Esophagus muscularis mucosa (tissue), 4 donors: Measurements from ENCODE around the gene TNPO3. TPM values are rescaled to one million over a fixed set of nuclear protein-coding genes. Genes with fewer than 3 reads are reported as not detected.

Source experiments
- DNase-seq: peaks from one replicate; pipeline ENCODE4 v3.0.0-alpha.2; 2017; ENCODE audit errors: extremely low spot score
- H3K27ac ChIP-seq, 4 donors: fragments of 200-600 bp; sonication (generic); replicated peaks in 1 of 4; 1 replicate in 3 of 4; 2 replicates in 1 of 4; pipeline ENCODE4 v1.5.1; 2016 to 2019; ENCODE audit warnings: mild to moderate bottlenecking in 1 of 4
- H3K27me3 ChIP-seq, 4 donors: fragments of 200-600 bp; sonication (generic); one replicate each; pipeline versions ENCODE4 v1.5.1 to v1.6.0; 2016 to 2019
- H3K36me3 ChIP-seq, 4 donors: fragments of 200-600 bp; sonication (generic); one replicate each; pipeline ENCODE4 v1.5.1; 2016 to 2019
- H3K4me1 ChIP-seq, 4 donors: fragments of 200-600 bp; sonication (generic); one replicate each; pipeline ENCODE4 v1.5.1; 2016 to 2019
- H3K4me3 ChIP-seq, 4 donors: fragments of 200-600 bp; sonication (generic); 1 replicate in 2 of 4; 2 replicates in 2 of 4; pipeline ENCODE4 v1.5.1; 2016 to 2019; ENCODE audit warnings: mild to moderate bottlenecking in 4 of 4, moderate library complexity in 1 of 4
- H3K9me3 ChIP-seq, 4 donors: fragments of 200-600 bp; sonication (generic); 1 replicate in 3 of 4; 2 replicates in 1 of 4; pipeline ENCODE4 v1.5.1; 2016 to 2019
- EP300 ChIP-seq: sonication (generic); formaldehyde crosslinking; IDR thresholded peaks from one replicate; pipeline ENCODE4 v1.6.1; 2017; ENCODE audit warnings: antibody characterized with exemption
- POLR2A ChIP-seq: fragments of 450-650 bp; IDR thresholded peaks from one replicate; pipeline ENCODE4 v1.6.1; 2017; ENCODE audit warnings: antibody characterized with exemption, moderate library complexity, mild to moderate bottlenecking, low read depth
- POLR2AphosphoS5 ChIP-seq, 2 donors: sonication (generic); formaldehyde crosslinking; IDR thresholded peaks; one replicate each; pipeline ENCODE4 v1.6.1; 2017; ENCODE audit warnings: antibody characterized with exemption in 2 of 2
- WGBS: methylation state at CpG from one replicate; pipeline ENCODE4 v1.1.5; 2018; 5-methylcytosine and 5-hydroxymethylcytosine counted together
- intact Hi-C: fragments of 100-400 bp; cut with DNase I; formaldehyde crosslinking; loops from one replicate; pipeline ENCODE4 v1.15.1; 2023
- total RNA-seq, 4 donors: library from RNA; depleted of rRNA; stranded (reverse); fragments of >200 nt; gene quantifications; one replicate each; pipeline versions ENCODE4 v1.1.0 to v1.2.1, GENCODE V29; 2016
- TF ChIP-seq, protein P1 (sequence below), 3 experiments: fragments of 200-600 bp in 2 of 3; fragments of 450-650 bp in 1 of 3; sonication (generic) in 2 of 3; IDR thresholded peaks; one replicate each; pipeline ENCODE4 v1.5.1; 2017 to 2019; ENCODE audit warnings: antibody characterized with exemption in 3 of 3, mild to moderate bottlenecking in 2 of 3, moderate library complexity in 1 of 3

The TNPO3 gene
- 10 to 100 TPM; 35.7 to 46.2 (median 38.1) TPM for total RNA-seq

DNA sequence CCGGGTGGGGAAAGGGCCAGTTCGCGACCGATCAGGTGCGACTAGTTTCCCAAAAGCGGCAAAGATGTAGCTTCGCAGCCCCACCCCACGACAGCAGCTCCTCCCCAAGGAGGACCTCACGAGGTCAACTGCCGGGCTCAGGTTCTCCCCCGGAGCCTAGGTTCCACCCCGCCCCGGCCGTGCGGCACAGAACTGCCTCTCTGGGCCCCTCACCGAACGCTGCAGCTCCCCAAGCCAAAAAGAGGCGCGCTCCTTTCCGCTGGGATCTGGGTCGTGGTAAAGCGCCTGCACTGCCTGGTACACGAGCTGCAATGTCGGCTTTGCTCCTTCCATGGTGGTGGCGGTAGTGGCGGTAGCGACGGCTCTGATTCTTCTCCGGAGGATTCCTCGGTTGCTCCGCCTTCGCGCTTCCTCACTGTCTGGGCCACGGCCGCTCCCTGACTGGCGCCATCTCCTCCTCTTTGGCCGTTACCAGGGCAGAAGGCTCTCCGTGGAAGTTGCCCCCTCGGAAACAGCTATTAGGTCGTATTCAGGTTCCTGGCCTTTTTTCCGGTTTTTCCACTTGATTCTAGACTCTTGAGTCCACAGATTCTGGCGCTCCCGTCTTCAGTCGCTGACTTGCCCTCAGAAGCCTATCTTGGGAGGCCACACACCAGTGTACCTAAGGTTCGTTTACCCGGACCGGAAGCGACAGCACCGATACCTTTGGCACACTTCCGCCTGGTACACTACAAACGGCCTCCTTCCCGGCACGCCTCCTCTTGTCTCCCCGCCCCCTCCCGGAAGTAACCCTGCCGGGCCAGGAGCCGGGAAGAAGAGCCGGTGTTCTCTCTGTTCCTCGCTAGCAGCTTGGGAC lies at the start of gene TNPO3:
TSS of gene TNPO3 (minus strand) at position 674 of the 856 bp plus-strand sequence. CDS start at position 333, 341 bp downstream.
- H3K27ac ChIP-seq: peak within 1 kb of the TSS; percentile 92 to 96 (median 96)
- no peaks in the 10 kb centered on the region for H3K9me3 ChIP-seq
- peak; percentile 25 for TF ChIP-seq EP300
- peak; percentile 48 for TF ChIP-seq POLR2A
- peak; percentile 84 to 92 for TF ChIP-seq POLR2AphosphoS5 (IDR thresholded peaks at IDR 0.05)
- TF ChIP-seq, protein P1, sequence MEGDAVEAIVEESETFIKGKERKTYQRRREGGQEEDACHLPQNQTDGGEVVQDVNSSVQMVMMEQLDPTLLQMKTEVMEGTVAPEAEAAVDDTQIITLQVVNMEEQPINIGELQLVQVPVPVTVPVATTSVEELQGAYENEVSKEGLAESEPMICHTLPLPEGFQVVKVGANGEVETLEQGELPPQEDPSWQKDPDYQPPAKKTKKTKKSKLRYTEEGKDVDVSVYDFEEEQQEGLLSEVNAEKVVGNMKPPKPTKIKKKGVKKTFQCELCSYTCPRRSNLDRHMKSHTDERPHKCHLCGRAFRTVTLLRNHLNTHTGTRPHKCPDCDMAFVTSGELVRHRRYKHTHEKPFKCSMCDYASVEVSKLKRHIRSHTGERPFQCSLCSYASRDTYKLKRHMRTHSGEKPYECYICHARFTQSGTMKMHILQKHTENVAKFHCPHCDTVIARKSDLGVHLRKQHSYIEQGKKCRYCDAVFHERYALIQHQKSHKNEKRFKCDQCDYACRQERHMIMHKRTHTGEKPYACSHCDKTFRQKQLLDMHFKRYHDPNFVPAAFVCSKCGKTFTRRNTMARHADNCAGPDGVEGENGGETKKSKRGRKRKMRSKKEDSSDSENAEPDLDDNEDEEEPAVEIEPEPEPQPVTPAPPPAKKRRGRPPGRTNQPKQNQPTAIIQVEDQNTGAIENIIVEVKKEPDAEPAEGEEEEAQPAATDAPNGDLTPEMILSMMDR (IDR thresholded peaks at IDR 0.05): peak in 1 of 3 experiments; percentile 27
- peaks cover 18 to 40% (median 36%) of the 10 kb centered on the region in 4 donors for H3K4me1 ChIP-seq
- 1% methylated on average over 42 of the region's 59 CpGs for WGBS
- peak; percentile 99 for DNase-seq
- peak within 1 kb of the TSS; percentile 62 to 97 (median 86) for H3K4me3 ChIP-seq
- intact Hi-C loops: no loop called here
- no peaks in the 10 kb centered on the region for H3K27me3 ChIP-seq
- H3K36me3 ChIP-seq: peaks cover 0 to 5% (median 2%) of the 10 kb centered on the region in 4 donors

GRCh38 chr7:129103561-129104324 lies 48.8 kb upstream of the TNPO3 start:
- Histone ChIP-seq H3K27ac (no peak overlapping the region), H3K9me3 (no peaks in the 10 kb centered on the region), H3K27me3 (no peaks in the 10 kb centered on the region), H3K4me1 (no peaks in the 10 kb centered on the region), H3K36me3 (no peaks in the 10 kb centered on the region), H3K4me3 (no peak overlapping the region)
- intact Hi-C loops: no loop called here
- DNase-seq: no peak
- TF ChIP-seq EP300 (no peak), POLR2AphosphoS5 (IDR thresholded peaks at IDR 0.05) (no peak), POLR2A (no peak)
- TF ChIP-seq, protein P1 (IDR thresholded peaks at IDR 0.05): no peak
- 92% methylated on average over 4 of the region's 4 CpGs for WGBS

DNA sequence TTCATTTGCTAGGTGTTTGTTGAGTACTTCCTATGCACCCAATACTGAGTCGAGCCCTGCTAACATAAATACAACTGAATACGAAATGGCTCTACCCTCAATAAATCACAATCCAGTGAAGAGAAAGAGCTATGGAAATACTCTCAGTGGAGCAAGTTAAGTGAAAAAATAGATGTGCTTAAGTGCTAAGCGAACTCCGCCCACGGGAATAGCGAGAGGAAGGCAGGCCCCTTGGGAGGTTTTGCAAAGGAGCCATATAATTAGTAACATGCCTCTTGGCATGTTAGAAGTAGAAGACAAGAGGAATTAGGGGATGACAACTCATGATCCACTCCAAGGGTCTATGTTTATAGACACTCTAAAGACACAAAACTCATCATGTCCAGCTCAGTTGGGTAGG lies 46.8 kb upstream of the TNPO3 start:
- Histone ChIP-seq H3K27ac (no peak overlapping the region), H3K4me3 (no peak overlapping the region), H3K27me3 (no peaks in the 10 kb centered on the region), H3K4me1 (no peaks in the 10 kb centered on the region), H3K9me3 (no peaks in the 10 kb centered on the region), H3K36me3 (no peaks in the 10 kb centered on the region)
- no peak for DNase-seq
- 89% methylated on average over 6 of the region's 6 CpGs for WGBS
- TF ChIP-seq, protein P1 (IDR thresholded peaks at IDR 0.05): no peak
- TF ChIP-seq POLR2A (no peak), EP300 (no peak), POLR2AphosphoS5 (IDR thresholded peaks at IDR 0.05) (no peak)
- intact Hi-C loops: no loop called here

DNA sequence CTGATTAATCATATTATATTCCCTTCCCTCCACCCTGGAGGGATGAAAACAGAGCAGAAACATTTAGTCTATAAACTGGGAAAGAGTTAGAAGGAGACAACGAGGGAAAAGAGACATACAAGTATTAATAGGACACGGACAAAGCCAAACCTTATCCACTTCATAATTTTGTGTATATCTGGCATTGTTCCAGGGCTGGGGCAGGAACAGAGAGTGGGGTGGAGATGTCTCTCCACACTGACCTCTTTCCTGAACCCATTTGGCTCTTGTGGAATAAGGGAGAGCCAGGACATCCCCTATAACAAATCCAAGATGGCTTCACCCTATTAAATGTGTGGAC lies 45.9 kb upstream of the TNPO3 start:
- Histone ChIP-seq H3K9me3 (no peaks in the 10 kb centered on the region), H3K27ac (no peak overlapping the region), H3K27me3 (no peaks in the 10 kb centered on the region), H3K4me1 (no peaks in the 10 kb centered on the region), H3K4me3 (no peak overlapping the region), H3K36me3 (no peaks in the 10 kb centered on the region)
- 41% methylated on average over 2 of the region's 2 CpGs for WGBS
- no peak for DNase-seq
- TF ChIP-seq, protein P1 (IDR thresholded peaks at IDR 0.05): no peak
- TF ChIP-seq EP300 (no peak), POLR2A (no peak), POLR2AphosphoS5 (IDR thresholded peaks at IDR 0.05) (no peak)
- intact Hi-C loops: no loop called here
